GM19099 (cell line): ENCODE results near the gene SAP30BP.

Source experiments
- POLR2A ChIP-seq: IDR thresholded peaks from 3 replicates; pipeline ENCODE4 v1.6.1; 2011; ENCODE audit warnings: low read depth; ENCODE audit not compliant: insufficient read length; ENCODE audit errors: extremely low read depth

The SAP30BP gene

DNA sequence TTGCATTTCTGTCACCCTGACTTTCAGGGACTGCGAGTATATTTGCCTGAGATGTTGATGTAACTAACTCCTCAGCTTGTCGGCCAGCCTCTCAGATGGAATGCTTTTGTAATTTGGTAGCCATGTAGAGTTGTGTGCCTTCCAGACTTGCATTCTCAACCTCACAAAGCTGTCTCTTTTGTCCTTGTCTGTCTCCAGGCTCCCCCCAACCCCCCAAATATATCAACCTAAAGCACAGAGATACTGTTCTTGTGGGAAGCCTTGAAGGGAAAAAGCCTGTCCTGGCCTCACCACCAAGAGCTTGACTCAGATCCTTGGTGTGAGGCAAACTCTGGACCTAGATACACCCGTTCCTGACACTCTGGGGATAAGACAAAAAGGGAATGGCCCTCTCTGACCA, 18.4 kb downstream of the SAP30BP start:
- TF ChIP-seq POLR2A = no peak

- no peak for TF ChIP-seq POLR2A
These were observed 21.2 kb downstream of the SAP30BP start for GRCh38 chr17:75688209-75688825.

GRCh38 chr17:75689441-75689873, 22.3 kb downstream of the SAP30BP start:
- TF ChIP-seq POLR2A = no peak

DNA sequence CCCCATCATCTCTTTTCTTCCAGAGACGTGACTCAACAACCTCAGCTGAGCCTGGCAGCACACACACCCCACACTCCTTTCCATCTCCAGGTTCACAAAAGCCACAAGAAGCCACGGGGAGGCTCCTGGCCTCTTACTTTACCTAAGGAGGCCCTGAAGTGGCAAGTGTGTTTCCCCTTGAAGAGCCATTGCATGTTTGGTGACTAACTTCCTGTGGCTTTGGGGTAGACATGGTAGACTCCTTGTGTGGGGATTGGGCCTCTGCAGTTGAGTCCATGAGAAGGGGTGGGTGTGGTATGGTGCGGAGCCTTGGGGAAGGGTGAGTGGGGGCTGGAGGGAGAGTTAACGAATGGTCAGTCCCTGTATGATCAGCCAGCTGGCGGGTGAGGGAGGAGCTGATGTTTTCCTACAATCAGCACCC, 24.2 kb downstream of the SAP30BP start:
- no peak for TF ChIP-seq POLR2A

DNA sequence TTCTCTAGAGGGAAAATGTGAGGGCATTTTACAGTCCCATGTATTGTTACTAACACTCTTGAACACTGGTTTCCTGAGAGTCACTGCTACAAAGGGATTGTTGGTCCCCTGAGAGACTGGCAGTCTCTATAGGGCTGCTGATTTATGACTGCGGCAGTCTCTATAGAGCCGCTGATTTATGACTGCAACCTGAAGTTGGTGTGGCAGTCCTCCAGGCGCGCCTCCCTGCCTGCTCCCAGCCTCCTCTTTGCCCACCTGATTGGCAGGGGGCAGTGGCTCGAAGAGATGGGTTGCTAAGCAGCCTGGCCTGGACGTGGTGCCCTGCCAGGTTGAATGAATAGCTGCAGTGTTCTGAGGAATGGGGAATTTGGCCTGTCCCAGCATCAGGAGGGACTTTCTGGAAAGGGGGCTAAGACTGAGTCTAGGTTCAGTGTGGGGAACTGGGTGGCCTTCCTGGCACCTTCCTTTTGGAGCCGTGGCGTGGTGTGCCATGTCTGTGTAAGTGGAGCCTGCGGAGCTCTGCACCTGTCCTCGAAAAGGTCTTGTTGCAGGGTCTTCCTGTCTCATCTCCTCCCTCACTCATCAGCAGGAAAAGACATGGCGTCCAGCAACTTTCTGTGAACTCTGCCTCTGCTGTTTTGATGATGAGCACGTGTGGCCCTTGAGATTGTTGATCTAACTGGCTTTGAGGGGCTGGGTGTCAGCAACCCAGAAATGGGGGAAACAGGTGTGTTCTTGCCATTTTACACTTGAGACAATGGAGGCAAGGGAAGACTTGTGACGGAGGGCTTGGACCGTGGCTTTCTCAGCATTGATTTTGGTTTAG, 24.9 kb downstream of the SAP30BP start:
- no peak for TF ChIP-seq POLR2A

DNA sequence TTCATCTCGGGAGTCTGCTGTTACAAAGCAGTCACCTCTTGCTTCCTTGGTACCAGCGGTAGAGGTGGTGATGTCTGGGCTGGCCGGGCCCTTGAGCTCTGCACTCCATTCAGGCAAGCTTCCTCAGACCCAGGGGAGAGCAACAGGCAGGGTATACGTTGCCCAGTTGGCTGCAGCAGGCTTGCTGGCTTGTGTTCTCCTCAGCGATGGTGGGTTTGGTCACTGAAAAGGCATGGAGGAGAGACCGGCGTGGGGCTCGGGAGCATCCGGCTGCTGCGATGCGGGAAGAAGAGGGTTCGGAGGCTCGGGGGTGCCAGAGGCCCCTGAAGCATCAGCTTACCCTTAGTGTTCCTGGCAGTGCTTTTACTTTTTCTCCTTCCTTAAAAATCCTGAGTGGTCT, 25.8 kb downstream of the SAP30BP start:
- no peak for TF ChIP-seq POLR2A

DNA sequence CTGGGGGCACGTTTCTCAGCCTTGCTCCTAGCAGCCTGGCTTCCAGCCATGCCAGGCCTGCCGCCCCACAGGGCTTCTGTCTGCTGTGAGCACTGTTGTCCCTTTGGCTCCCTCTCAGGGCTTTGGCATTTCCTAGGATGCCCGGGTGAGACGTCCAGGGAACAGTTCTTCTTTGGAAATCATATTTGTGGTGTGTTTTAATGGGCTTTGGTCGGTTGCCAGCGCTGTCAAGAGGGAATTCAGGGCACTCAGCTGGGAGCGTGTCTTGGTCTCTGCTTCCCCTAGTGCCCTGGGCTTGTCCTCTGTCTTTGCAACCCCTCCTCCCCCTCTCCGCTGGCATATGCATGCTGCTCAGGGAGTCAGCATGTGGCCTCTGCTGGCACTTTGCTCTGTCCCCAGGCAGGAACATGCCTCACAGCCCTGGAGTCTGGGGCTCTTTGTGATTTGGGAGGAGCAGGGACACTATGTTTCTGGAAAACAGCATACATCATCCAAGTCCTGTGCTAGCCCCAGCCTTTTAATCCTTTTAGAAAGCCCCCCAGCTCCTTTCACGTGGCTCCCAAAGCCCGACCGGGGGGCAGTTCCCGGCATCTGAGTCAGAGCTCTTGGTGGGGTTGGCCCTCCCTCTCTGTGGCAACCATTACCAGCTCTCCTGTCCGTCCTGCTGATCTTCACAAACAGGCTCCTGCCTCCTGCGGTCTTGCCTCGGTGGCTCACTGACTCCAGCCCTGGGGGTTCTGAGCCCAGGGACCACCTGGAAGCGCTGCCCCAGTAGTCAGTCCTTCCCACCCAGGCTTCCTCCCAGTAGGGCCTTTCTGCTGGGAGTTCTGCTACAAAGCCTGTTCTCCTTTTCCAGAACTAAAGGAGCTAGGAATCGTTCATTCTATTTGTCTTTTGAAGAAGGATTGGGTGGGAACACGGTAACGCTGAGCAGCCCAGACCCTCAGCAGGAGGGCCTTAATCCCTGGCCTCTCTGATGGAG, 26.7 kb downstream of the SAP30BP start:
- no peak for TF ChIP-seq POLR2A

DNA sequence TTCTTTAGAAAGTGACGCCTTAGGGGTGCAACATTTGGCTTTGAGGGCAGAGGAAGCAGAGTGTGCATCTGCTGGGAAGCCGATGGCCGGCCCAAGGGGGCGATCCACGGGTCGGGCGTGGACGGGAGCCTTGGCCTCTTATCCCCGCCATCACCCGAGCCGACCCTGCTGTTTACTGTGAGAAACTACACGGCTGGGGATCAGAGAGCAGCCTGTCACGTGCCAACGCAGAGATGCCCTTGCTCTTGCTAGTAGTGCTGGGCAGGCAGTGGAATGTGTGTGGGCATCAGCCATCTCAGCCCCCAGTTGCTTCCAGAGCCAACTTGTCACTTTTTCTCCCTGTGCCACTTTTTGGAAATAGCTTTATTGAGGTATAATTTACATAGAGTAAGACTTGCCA, 27.4 kb downstream of the SAP30BP start:
- TF ChIP-seq POLR2A = no peak

DNA sequence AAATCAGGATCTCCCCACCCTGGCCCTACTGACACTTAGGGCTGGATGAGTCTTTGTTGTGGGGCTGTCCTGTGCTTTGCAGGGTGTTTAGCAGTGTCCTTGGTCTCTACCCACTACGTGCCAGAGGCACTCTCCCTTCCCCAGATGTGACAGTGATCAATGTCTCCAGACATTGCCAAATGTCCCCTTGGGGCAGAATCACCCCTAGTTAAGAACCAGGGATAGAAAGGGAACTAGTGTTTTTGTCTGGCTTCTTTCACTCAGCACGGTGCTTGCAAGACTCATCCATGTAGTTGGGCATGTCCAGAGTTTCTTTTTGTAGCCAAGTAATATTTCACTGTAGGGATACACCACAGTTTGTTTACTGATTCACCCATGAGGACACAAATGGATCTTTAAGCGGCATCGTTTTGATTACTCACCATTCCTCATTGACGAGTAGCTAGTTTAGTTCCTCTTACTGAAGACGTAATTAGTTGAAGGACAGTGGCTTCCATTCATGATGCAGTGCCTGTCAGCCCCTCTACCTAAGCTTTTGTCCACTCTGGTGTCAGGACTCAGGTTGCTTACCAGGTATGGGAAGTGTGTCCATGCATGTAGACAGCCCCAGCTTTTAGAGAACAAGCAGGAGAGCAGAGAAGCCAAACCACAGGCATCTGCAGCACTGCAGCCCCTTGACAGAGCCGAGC, 28.1 kb downstream of the SAP30BP start:
- no peak for TF ChIP-seq POLR2A

DNA sequence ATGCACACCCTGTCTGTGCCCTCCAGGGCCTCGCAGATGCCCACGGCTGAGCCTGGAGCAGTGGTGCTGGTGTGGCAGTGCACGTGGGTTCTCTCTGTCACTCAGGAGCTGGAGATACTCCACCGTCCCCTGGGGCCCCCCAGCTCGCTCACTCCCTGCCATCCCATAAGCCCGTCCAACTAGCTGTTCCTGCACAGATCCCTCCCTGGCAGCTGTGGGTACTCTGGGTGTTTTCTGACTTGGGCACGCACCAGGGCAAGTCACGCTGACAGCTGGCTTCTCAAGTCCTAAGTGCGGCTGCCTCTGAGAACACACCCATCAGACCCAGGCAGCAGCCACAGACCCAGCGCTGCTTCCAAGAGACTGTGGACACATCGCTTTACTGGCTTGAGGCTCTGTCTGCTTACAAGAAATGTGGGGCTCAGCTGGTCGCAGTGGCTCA, 28.7 kb downstream of the SAP30BP start:
- TF ChIP-seq POLR2A = no peak

DNA sequence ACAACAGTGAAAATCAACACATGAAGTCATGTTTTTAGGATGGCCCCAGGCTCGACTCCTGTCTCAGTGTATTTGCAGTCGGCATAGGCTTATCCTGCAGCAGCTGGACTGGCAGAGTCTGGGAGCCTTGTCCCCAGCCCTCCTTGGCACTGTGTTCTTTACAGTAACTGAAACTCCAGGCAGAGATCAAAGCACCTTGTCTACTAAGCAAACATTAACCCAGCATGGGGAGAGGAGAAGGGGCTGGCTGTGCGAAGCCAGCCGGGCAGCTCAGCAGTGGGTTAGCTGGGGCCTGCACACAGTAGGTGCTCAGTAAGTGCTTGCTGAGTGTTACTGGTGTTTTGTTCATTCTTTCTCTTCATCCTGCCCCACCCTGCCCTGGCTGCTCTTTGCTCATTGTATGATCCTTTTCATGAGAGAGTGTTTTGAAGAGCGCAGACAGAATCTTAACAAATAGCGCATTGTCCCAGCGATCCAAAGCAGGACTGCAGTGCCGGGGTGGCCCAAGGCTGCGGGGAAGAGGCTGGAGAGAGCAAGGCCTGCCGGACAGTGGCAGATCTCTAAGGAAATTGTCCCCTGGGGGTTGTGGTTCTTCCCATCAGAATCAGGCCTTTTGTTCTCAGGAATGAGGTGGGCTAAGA, 30.6 kb downstream of the SAP30BP start:
- TF ChIP-seq POLR2A = no peak

GRCh38 chr17:75698659-75699058, 31.5 kb downstream of the SAP30BP start:
- TF ChIP-seq POLR2A = no peak

DNA sequence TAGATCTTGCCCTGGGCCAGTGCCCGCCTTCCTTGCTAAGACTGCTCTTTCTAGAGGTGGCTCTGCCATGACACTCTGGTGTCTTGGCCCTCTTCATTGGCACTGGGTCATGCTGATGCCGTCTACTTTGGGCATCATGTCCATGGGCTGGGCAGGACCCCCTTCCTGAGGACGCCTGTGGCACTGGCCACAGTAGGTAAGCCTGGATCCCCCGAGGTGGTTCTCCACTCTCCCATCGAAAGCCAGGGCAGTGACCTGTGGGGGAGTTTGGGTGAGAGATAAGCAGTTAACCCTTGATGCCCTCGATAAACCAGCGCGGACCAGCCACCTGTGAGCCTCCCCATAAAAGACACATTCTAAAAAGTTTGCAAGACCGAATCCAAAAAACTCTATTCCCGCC, 34.1 kb downstream of the SAP30BP start:
- TF ChIP-seq POLR2A = no peak

DNA sequence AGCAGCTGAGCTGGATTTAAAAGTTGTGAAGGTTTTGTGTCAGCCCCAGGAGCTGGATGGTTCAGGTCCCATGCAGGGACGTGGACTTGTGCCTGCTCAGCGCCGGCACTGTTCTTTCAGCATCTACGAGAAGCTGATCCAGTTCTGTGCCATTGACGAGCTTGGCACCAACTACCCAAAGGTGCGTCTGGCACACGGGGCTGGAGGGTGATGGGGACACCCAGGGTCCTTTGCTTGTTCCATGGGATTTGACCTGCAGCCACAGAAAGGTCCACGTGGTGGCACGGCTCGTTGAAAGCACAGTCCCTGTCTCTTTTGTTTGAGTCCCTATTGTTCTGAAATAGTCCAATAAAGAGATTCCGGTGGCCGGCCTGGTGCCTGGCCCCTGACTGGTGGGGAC, 36.1 kb downstream of the SAP30BP start:
- no peak for TF ChIP-seq POLR2A

DNA sequence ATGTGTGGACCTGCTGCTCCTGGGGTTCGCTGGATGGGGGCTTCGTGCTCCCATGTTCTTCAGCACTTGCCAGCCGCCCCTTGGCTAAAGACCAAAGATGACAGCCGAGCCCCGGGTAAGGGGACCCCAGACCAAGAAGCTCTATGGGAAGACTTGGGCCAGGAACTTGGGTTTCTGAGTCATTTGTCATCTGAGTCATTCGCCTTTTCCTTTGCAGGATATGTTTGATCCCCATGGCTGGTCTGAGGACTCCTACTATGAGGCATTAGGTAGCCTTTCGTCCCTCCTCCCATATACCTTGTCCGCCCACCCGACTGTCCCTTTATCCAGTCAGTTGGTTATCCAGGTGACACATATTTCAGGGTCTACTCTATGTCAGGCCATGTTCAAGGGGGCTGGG, 36.5 kb downstream of the SAP30BP start:
- no peak for TF ChIP-seq POLR2A
